GM13976 (cell line): ENCODE measurements around the gene AIM2.

Source experiments
- DNase-seq: peaks from one replicate; pipeline ENCODE4 v3.0.0; 2012; ENCODE audit warnings: low spot score
- in situ Hi-C: fragments of 300-500 bp; cut with MboI; formaldehyde crosslinking; loops from one replicate; pipeline ENCODE4 v1.12.0; 2022; ENCODE audit warnings: low sequenced_read_pairs, mixed read lengths, inconsistent platforms; ENCODE audit not compliant: unreplicated experiment
- TF ChIP-seq, protein P1 (sequence below): IDR thresholded peaks from 2 replicates; pipeline ENCODE4 v1.5.1; 2012; ENCODE audit warnings: borderline replicate concordance, mild to moderate bottlenecking; ENCODE audit not compliant: insufficient read depth; ENCODE audit errors: extremely low read depth, missing control alignments, control extremely low read depth

The AIM2 gene

DNA sequence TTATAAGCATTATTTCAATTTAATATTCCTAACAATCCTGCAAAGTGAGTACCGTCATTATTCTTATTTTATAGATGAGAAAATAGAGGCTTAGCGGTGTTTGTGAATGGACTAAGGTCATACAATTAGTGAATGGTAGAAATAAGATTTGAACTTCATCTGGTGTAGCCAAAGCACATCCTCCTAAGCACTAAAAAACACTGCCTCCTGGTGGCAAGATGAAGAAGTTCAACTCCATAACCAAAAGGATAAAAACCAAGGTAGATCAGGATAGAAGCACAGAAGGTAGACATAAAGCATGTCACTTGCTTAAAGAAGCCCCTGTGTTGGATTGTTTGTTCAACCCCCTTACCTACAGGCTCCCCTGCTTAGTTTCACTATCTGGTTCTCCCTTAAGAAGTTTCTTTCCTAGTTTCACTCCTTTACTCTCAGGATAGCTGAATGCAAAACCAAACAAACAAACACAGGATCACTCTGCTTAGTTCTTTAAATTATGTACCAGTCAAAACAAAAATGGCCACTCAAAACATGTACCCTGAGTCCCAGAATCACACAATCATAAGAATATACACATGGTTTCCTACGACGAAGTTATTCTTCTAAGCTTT is 12.7 kb upstream of the AIM2 start:
- TF ChIP-seq, protein P1, sequence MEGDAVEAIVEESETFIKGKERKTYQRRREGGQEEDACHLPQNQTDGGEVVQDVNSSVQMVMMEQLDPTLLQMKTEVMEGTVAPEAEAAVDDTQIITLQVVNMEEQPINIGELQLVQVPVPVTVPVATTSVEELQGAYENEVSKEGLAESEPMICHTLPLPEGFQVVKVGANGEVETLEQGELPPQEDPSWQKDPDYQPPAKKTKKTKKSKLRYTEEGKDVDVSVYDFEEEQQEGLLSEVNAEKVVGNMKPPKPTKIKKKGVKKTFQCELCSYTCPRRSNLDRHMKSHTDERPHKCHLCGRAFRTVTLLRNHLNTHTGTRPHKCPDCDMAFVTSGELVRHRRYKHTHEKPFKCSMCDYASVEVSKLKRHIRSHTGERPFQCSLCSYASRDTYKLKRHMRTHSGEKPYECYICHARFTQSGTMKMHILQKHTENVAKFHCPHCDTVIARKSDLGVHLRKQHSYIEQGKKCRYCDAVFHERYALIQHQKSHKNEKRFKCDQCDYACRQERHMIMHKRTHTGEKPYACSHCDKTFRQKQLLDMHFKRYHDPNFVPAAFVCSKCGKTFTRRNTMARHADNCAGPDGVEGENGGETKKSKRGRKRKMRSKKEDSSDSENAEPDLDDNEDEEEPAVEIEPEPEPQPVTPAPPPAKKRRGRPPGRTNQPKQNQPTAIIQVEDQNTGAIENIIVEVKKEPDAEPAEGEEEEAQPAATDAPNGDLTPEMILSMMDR: peak; percentile 49
- in situ Hi-C loops: no loop called here
- DNase-seq: peak; percentile 29

DNA sequence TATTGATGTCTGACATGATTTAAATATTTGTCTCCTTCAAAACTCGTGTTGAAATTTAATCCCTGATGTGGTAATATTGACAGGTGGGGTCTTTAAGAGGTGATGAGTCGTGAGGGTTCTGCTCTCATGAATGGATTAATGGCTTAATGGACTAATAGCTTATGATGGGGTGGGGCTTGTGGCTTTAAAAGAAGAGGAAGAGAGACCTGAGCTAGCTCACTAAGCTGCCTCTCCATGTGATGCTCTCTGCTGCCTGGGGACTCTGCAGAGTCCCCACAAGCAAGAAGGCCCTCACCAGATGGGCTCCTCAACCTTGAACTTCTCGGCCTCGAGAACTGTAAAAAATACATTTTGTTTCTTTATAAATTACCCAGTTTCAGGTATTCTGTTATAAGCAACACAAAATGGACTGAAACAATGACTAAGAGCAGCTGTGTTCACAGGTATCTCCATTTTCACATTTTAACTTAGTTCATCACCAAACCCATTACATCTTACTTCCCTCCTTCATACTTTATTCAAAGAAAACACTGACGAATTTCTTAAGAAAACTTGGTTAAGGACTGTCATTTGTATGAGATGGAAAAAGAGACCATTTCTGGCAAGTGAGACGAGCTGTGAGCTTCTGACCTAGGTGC is 12.1 kb upstream of the AIM2 start:
- DNase-seq: no peak
- in situ Hi-C loops: no loop called here
- TF ChIP-seq, protein P1: no peak

DNA sequence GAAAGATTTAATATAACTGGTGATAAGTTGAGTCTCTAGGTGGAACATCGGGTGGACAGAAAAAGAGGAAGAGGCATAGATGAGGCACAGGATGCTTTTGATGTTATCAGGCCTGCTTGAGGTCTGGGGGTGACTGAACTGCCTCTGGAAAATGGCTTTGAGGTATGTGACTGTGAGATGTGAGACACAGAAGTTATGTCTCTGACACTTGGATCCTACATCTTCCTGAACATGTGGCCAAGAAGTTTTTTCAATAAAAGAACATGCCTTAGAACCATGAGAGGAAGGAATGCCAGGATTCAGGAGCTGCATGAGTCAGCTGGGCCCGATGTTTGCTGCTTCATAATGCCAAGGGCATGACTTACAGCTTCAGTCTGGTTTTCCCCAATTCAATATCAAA is 11.5 kb upstream of the AIM2 start:
- in situ Hi-C loops: no loop called here
- TF ChIP-seq, protein P1: no peak
- no peak for DNase-seq

DNA sequence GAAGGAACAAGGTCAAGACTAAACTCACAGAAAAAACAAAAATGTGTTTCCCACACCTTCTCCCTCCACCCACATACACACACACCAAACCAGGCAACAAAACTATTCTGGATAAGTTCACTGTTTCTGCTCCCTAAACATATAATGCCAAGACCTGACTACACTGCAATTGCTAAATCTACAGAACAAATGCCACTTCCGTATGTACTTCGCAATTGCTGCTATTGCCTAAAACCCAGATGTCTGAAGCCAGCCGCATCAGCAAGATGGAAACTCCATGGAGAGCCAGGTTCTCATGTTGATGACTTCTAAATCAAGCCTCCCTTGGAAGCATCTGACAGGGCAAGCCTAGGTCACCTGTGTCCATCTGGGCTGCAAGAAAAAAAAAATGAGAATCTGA is 8.3 kb upstream of the AIM2 start:
- DNase-seq: no peak
- TF ChIP-seq, protein P1: no peak
- in situ Hi-C loops: no loop called here

DNA sequence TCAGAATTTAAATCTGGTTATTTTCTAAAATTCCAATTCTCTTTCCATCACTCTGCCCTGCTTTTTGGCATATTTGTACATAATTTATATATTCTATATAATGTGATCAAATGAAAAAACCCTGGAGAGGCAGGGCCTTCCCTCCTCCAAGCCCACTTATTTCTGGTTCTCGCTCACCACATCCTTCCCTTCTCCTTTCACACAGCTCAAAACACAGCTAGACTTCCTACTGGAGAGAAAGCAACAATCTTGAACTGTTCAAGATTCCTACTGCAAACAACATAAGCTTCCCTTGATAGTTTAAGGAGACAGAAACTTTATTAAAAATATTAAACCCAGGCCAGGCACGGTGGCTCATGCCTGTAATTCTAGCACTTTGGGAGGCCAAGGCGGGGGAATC is 7.6 kb upstream of the AIM2 start:
- in situ Hi-C loops: no loop called here
- no peak for DNase-seq
- TF ChIP-seq, protein P1: no peak

DNA sequence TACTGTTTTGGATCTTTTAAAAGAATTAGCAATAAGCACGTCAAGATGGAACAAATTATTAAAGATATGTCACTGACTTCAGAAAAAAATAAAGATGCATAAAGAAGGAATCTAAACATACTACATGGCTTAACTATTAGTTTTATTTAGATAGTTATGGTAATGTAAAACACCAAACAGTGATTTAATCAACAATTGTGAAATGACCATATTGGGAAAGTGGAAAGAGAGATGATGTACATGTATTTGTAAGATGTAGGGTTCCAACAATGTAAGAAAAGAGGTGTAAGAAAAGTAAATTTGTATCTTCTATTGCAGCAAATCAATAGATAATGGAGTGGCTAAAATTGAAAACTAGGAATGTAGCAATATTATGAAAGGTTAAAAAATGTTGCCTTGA is 6.4 kb upstream of the AIM2 start:
- in situ Hi-C loops: no loop called here
- DNase-seq: no peak
- TF ChIP-seq, protein P1: no peak

DNA sequence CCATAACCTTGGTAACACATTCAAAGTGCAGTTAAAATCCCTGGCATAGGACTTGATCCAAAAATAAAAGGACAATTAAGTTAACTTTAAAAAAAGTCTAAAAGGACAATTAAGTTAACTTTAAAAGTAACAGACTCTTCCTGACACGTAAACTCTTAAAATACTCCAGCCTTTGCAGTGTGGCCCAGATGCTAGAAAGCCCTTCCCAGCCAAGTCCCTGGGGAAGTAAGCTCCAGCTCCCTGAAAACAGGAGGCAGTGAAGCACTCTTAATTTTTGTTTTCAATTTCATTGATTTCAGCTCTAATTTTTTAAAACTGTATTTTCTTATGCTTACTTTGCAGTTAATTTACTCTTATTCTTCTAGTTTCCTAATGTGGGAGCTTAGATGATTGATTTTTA is 5.1 kb upstream of the AIM2 start:
- in situ Hi-C loops: no loop called here
- DNase-seq: no peak
- TF ChIP-seq, protein P1: no peak
